ENCODE data around the gene SPOP. TPM values are rescaled to one million over a fixed set of nuclear protein-coding genes. Genes with fewer than 3 reads are reported as not detected.

The SPOP gene
- total and polyA plus RNA-seq, 9 of the 15 experiments (the other 6 are each of a cell fraction or from before 2014, with no cell fraction given): 34.2 to 65.9 (median 39.7) TPM

- TF ChIP-seq ZMIZ1 (IDR thresholded peaks at IDR 0.05; ENCODE audit: low read depth in 2 of 2, low read length in 2 of 2): no peak
- TF ChIP-seq NR2C2 (CRISPR knock-in tag; IDR thresholded peaks at IDR 0.05): no peak
- TF ChIP-seq NR2C2 (tag; IDR thresholded peaks at IDR 0.05): no peak
- no peak for TF ChIP-seq DMBX1 (CRISPR knock-in tag; IDR thresholded peaks at IDR 0.05; ENCODE audit: borderline replicate concordance)
- TF ChIP-seq IFI16 (CRISPR knock-in tag; IDR thresholded peaks at IDR 0.05): no peak
- no peak for TF ChIP-seq KDM1A (IDR thresholded peaks at IDR 0.05)
- no peak for TF ChIP-seq SMARCA4 (IDR thresholded peaks at IDR 0.05)
- TF ChIP-seq ZNF507 (tag; conservative IDR thresholded peaks at IDR 0.05): no peak
- TF ChIP-seq, protein P1, sequence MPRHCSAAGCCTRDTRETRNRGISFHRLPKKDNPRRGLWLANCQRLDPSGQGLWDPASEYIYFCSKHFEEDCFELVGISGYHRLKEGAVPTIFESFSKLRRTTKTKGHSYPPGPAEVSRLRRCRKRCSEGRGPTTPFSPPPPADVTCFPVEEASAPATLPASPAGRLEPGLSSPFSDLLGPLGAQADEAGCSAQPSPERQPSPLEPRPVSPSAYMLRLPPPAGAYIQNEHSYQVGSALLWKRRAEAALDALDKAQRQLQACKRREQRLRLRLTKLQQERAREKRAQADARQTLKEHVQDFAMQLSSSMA (CRISPR knock-in tag; IDR thresholded peaks at IDR 0.05): no peak
- no peak for TF ChIP-seq FOXJ3 (CRISPR knock-in tag; IDR thresholded peaks at IDR 0.05)
- no peak for TF ChIP-seq TRIM24 (IDR thresholded peaks at IDR 0.05)
- TF ChIP-seq NFATC3 (IDR thresholded peaks at IDR 0.05): no peak
- TF ChIP-seq EP400 (IDR thresholded peaks at IDR 0.05): no peak
- no peak for TF ChIP-seq CCAR2 (IDR thresholded peaks at IDR 0.05; ENCODE audit: low read depth, low read length)
Measured at GRCh38 chr17:49638818-49639217, 39.1 kb downstream of the SPOP start (continued).
